ENCODE results near the gene ZNF254. TPM values are rescaled to one million over a fixed set of nuclear protein-coding genes. Genes with fewer than 3 reads are reported as not detected.

Gene ZNF254
- total and polyA plus RNA-seq, 10 of the 15 experiments (the other 5 are each of a cell fraction or from before 2014, with no cell fraction given): 1.5 to 15.7 (median 8.5) TPM

DNA sequence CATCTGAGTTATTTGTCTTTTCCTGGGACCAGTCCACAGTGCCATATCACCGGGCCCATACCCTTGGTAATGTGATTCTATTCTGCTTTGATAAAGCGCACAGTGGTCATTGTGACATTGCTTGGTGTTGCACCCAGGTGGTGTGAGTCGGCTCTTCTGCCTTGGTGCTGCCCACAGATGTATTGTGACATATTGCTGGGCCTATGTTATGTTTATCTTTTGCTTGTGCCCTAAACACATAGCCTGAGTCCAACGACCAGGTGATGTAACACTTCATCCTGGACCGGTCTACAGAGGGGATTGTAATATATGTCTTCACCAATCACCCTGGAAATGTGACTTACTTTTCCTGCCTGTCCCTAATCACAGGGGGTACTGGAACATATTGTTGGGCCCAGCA, 23.7 kb upstream of the ZNF254 start:
- Histone ChIP-seq H3K36me3 (ENCODE audit: control insufficient read depth in 2 of 2, insufficient read depth in 2 of 2, low read length in 1 of 2) (no peaks in the 10 kb centered on the region; a peak in 1 of 4 replicates), H3K27me3 (replicated peaks in 1 of 2; ENCODE audit: control insufficient read depth in 2 of 2, insufficient read depth in 2 of 2, low read length in 1 of 2) (no peaks in the 10 kb centered on the region), H3K4me3 (no peak overlapping the region), H3K4me2 (ENCODE audit: control insufficient read depth, insufficient read depth) (no peak overlapping the region), H4K20me1 (ENCODE audit: control insufficient read depth, insufficient read depth) (no peaks in the 10 kb centered on the region), H3K9me3 (replicated peaks; ENCODE audit: control insufficient read depth, insufficient read depth, low read length) (no peaks in the 10 kb centered on the region), H3K4me1 (ENCODE audit: control insufficient read depth, insufficient read depth, low read length) (no peaks in the 10 kb centered on the region), H3K79me2 (ENCODE audit: control insufficient read depth, insufficient read depth, low read length) (no peaks in the 10 kb centered on the region), H3K9ac (ENCODE audit: control insufficient read depth, insufficient read depth, low read length) (no peak overlapping the region), H3K27ac (ENCODE audit: control insufficient read depth, insufficient read depth) (no peak overlapping the region), H2AFZ (ENCODE audit: control insufficient read depth, low read depth, low read length) (no peak overlapping the region)
- RAD21 ChIA-PET (ENCODE audit: unreplicated experiment): no interaction called here
- DNase-seq (ENCODE audit: low read depth, low spot score): no peak
- in situ Hi-C loops (cut with MboI) (no loop called here), intact Hi-C loops (cut with micrococcal nuclease; ENCODE audit: unreplicated experiment) (no loop called here)
- POLR2A ChIA-PET: no interaction called here
- CTCF ChIA-PET: no interaction called here
- FAIRE-seq: no peak
- no peak for ATAC-seq
- TF ChIP-seq CEBPB (IDR thresholded peaks at IDR 0.05; ENCODE audit: borderline replicate concordance in 1 of 2, low read depth in 2 of 2, low read length in 2 of 2) (no peak), SUPT20H (IDR thresholded peaks at IDR 0.05; ENCODE audit: borderline replicate concordance, control insufficient read depth, low read depth, low read length) (no peak), ZNF207 (IDR thresholded peaks at IDR 0.05; ENCODE audit: borderline replicate concordance) (no peak), ZBED1 (IDR thresholded peaks at IDR 0.05; ENCODE audit: borderline replicate concordance) (no peak), NFYB (IDR thresholded peaks at IDR 0.05; ENCODE audit: insufficient read depth, low read depth, low read length) (no peak), BHLHE40 (IDR thresholded peaks at IDR 0.05; ENCODE audit: borderline replicate concordance in 1 of 2, low read depth in 2 of 2, low read length in 1 of 2) (no peak), TCF3 (IDR thresholded peaks at IDR 0.05; ENCODE audit: borderline replicate concordance, insufficient read depth, low read depth, low read length) (no peak), SIN3A (IDR thresholded peaks at IDR 0.05; ENCODE audit: low read depth, low read length) (no peak), IKZF2 (IDR thresholded peaks at IDR 0.05) (no peak), POLR2AphosphoS2 (IDR thresholded peaks at IDR 0.05; ENCODE audit: low read depth, low read length) (no peak), RBBP5 (conservative IDR thresholded peaks at IDR 0.05) (no peak), STAT3 (IDR thresholded peaks at IDR 0.05; ENCODE audit: low read depth, low read length) (no peak), RAD21 (IDR thresholded peaks at IDR 0.05; ENCODE audit: insufficient read depth, low read depth, low read length) (no peak)
- TF ChIP-seq, protein P1, sequence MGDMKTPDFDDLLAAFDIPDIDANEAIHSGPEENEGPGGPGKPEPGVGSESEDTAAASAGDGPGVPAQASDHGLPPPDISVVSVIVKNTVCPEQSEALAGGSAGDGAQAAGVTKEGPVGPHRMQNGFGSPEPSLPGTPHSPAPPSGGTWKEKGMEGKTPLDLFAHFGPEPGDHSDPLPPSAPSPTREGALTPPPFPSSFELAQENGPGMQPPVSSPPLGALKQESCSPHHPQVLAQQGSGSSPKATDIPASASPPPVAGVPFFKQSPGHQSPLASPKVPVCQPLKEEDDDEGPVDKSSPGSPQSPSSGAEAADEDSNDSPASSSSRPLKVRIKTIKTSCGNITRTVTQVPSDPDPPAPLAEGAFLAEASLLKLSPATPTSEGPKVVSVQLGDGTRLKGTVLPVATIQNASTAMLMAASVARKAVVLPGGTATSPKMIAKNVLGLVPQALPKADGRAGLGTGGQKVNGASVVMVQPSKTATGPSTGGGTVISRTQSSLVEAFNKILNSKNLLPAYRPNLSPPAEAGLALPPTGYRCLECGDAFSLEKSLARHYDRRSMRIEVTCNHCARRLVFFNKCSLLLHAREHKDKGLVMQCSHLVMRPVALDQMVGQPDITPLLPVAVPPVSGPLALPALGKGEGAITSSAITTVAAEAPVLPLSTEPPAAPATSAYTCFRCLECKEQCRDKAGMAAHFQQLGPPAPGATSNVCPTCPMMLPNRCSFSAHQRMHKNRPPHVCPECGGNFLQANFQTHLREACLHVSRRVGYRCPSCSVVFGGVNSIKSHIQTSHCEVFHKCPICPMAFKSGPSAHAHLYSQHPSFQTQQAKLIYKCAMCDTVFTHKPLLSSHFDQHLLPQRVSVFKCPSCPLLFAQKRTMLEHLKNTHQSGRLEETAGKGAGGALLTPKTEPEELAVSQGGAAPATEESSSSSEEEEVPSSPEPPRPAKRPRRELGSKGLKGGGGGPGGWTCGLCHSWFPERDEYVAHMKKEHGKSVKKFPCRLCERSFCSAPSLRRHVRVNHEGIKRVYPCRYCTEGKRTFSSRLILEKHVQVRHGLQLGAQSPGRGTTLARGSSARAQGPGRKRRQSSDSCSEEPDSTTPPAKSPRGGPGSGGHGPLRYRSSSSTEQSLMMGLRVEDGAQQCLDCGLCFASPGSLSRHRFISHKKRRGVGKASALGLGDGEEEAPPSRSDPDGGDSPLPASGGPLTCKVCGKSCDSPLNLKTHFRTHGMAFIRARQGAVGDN (IDR thresholded peaks at IDR 0.05): no peak
- TF ChIP-seq, protein P2, sequence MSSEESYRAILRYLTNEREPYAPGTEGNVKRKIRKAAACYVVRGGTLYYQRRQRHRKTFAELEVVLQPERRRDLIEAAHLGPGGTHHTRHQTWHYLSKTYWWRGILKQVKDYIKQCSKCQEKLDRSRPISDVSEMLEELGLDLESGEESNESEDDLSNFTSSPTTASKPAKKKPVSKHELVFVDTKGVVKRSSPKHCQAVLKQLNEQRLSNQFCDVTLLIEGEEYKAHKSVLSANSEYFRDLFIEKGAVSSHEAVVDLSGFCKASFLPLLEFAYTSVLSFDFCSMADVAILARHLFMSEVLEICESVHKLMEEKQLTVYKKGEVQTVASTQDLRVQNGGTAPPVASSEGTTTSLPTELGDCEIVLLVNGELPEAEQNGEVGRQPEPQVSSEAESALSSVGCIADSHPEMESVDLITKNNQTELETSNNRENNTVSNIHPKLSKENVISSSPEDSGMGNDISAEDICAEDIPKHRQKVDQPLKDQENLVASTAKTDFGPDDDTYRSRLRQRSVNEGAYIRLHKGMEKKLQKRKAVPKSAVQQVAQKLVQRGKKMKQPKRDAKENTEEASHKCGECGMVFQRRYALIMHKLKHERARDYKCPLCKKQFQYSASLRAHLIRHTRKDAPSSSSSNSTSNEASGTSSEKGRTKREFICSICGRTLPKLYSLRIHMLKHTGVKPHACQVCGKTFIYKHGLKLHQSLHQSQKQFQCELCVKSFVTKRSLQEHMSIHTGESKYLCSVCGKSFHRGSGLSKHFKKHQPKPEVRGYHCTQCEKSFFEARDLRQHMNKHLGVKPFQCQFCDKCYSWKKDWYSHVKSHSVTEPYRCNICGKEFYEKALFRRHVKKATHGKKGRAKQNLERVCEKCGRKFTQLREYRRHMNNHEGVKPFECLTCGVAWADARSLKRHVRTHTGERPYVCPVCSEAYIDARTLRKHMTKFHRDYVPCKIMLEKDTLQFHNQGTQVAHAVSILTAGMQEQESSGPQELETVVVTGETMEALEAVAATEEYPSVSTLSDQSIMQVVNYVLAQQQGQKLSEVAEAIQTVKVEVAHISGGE (CRISPR knock-in tag; IDR thresholded peaks at IDR 0.05): no peak
- TF ChIP-seq, protein P3, sequence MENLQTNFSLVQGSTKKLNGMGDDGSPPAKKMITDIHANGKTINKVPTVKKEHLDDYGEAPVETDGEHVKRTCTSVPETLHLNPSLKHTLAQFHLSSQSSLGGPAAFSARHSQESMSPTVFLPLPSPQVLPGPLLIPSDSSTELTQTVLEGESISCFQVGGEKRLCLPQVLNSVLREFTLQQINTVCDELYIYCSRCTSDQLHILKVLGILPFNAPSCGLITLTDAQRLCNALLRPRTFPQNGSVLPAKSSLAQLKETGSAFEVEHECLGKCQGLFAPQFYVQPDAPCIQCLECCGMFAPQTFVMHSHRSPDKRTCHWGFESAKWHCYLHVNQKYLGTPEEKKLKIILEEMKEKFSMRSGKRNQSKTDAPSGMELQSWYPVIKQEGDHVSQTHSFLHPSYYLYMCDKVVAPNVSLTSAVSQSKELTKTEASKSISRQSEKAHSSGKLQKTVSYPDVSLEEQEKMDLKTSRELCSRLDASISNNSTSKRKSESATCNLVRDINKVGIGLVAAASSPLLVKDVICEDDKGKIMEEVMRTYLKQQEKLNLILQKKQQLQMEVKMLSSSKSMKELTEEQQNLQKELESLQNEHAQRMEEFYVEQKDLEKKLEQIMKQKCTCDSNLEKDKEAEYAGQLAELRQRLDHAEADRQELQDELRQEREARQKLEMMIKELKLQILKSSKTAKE (IDR thresholded peaks at IDR 0.05; ENCODE audit: low read depth, poor library complexity, severe bottlenecking): no peak
- SMC1A ChIA-PET (ENCODE audit: uncharacterized antibody, unreplicated experiment): no interaction called here
- WGBS (ENCODE audit: insufficient coverage, insufficient replicate concordance, low lambda C conversion rate, missing lambda C conversion rate): 99% methylated on average over 5 of the region's 5 CpGs
- BruUV-seq (replicated peaks): no TSS peak
